A673 (cell line): ENCODE results near the gene TCEA2.

Source experiments
- EZH2 ChIP-seq: fragments of 200-600 bp; sonication (generic); IDR thresholded peaks from 2 replicates; pipeline ENCODE4 v1.6.1; 2017; ENCODE audit warnings: borderline replicate concordance, low read depth, mild to moderate bottlenecking, mixed read lengths, antibody characterized with exemption, low read length; ENCODE audit not compliant: poor library complexity, severe bottlenecking
- TF ChIP-seq, protein P1 (sequence below): fragments of 300-800, 200-600 bp; sonication (generic); conservative IDR thresholded peaks from 2 replicates; pipeline ENCODE4 v1.5.1; 2017; ENCODE audit warnings: low read depth, mild to moderate bottlenecking, antibody characterized with exemption, low read length, moderate library complexity, mixed read lengths

DNA sequence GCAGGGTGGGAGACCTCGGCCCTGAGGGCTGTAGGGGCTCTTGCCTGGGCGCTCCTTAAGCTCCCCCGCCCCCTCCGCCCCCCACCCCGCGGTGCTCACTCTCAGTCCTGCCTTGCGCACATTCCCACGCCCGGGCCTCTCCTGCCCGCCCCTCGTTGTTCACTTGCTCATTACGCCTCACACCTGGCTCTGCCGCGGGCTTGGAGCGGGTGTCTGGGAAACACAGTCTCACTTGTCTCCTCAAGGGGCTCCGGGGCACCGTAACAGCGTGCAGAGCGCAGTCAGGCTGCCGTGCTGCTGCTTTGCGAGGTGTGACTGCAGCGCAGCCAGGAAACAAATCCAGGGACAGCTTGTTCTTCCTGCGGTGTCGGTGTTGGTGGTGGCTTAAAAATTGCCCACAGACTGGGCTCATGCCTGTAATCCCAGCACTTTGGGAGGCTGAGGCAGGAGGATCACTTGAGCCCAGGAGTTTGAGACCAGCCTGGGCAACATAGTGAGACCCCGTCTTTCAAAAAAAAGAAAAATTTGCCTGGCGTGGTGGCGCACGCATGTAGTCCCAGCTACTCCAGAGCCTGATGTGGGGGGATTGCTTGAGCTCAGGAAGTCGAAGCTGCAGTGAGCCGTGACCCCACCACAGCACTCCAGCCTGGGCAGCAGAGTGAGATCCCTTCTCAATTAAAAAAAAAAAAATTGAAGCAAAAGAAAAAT lies 39.8 kb downstream of the TCEA2 start:
- TF ChIP-seq, protein P1, sequence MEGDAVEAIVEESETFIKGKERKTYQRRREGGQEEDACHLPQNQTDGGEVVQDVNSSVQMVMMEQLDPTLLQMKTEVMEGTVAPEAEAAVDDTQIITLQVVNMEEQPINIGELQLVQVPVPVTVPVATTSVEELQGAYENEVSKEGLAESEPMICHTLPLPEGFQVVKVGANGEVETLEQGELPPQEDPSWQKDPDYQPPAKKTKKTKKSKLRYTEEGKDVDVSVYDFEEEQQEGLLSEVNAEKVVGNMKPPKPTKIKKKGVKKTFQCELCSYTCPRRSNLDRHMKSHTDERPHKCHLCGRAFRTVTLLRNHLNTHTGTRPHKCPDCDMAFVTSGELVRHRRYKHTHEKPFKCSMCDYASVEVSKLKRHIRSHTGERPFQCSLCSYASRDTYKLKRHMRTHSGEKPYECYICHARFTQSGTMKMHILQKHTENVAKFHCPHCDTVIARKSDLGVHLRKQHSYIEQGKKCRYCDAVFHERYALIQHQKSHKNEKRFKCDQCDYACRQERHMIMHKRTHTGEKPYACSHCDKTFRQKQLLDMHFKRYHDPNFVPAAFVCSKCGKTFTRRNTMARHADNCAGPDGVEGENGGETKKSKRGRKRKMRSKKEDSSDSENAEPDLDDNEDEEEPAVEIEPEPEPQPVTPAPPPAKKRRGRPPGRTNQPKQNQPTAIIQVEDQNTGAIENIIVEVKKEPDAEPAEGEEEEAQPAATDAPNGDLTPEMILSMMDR, result no peak
- TF ChIP-seq EZH2, result no peak
